ENCODE measurements around the gene MYH14.
A peak's percentile ranks its signal among the peaks of the same experiment; 100 is the strongest.
"Not testable (repeated sequence)": the region's sequence is repeated elsewhere in the genome, so short reads cannot be mapped to it uniquely, and the experiment has no call there.

MYH14 gene

DNA sequence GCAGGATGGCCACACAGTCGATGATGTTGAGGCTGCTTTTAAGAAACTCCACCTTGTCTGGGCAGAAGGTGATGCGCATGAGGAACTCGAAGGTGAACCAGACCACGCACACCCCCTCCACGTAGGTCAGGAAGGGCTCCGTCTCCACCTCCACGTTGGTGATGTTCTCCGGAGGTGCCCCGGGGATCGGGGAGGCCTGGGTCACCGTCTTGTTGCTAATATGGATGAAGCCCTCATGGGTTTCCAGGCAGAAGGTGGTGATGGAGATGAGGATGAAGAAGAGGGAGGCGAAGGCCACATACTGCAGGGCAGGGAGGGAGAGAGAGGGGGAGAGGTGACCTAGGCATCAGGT, 120.3 kb downstream of the MYH14 start:
- TF ChIP-seq POLR2A (IDR thresholded peaks at IDR 0.05; ENCODE audit: low read length) (no peak), GATA1 (IDR thresholded peaks at IDR 0.05; ENCODE audit: low read depth, low read length) (no peak)
- no peak for DNase-seq

DNA sequence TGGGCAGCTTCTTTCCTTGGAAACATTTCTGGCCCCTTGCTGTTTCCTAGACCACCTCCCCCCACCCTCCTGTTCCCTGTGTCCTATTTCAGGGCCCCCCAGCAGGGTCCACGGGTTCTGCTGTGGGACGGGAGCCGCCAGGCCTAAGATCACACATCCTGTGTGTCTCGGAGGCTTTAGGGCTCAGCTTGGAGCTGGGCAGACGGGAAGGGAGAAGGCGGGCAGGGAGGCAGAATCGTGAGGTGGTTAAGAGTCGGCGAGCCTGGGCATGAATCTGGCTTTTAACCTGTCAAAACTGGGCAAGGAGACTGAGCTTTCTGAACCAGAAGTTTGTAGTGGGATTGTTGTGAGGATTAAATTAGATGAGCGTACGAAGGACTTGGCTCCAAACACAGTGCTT, 120.9 kb downstream of the MYH14 start:
- no peak for DNase-seq

DNA sequence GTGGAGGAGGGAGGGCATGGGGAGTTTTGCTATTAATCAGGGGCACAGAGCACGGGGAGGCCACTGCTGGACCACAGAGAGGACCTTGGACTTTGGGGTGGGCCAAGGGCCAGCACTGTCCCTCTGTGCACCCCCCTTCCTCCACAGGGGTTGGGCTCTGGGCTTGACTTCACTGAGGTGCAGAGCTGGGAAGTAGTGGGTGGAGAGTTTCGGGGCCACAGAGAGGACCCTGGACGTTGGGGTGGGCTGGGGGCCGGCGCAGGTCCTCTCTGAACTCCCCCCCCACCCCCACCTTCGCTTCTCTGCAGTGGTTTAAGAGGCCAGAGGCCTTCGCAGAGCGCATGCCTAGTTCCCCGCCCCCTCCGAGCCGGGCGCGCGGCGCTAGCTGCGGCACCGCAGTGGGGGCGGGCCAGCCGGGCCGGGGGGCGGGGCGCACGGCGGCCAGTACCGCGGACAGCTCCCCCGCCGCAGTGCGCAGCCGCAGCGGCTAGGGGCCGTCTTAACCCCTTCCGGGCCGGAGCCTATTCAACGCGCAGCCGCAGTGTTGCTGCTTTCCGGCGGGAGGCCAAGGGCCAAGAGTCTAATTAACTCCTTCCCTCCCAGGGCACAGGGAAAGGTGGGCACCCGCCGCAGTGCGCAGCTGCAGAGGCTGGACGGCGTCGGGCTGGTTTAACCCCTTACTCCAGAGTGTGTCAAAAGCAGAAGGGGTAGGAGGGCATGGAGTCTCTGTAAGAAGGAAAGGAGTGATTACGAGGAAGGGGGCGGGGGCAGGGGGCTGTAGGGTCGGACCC, 122.1 kb downstream of the MYH14 start:
- peak; percentile 69 to 77 for DNase-seq
- TF ChIP-seq GATA1 (IDR thresholded peaks at IDR 0.05; ENCODE audit: low read depth, low read length) (no peak), POLR2A (IDR thresholded peaks at IDR 0.05; ENCODE audit: low read length) (no peak)

More for the DNA sequence above, 120.9 kb downstream of the MYH14 start:
- TF ChIP-seq POLR2A (IDR thresholded peaks at IDR 0.05; ENCODE audit: low read length) (no peak), GATA1 (IDR thresholded peaks at IDR 0.05; ENCODE audit: low read depth, low read length) (no peak)

DNA sequence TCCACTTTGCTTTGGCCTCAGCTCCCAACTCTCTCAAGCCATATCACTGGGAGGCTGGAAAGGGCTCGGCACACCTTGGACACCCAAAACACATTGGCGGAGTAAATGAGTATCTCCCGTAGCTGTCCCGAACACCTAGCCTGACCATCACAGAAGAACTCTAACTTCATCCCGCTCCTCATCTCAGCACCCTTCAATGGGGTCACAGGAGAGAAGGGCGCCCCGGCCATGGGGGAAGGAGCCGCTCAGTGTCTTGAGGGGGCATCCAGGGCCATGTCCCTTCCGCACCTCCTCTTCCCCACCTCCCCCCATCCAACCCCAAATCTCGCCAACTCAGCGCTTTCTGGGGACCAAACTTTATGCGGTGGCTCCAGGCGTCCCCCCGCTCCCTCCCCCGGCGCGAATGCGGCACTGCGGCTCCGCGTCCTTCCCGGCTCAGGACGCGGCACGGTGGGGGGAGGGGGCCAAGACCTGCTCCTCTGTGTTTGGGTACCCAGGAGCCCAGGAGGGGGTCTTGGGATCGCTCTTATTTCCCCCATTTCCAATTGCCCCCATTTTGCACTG, 122.8 kb downstream of the MYH14 start:
- DNase-seq = no peak
- TF ChIP-seq GATA1 (IDR thresholded peaks at IDR 0.05; ENCODE audit: low read depth, low read length) (no peak), POLR2A (IDR thresholded peaks at IDR 0.05; ENCODE audit: low read length) (no peak)

DNA sequence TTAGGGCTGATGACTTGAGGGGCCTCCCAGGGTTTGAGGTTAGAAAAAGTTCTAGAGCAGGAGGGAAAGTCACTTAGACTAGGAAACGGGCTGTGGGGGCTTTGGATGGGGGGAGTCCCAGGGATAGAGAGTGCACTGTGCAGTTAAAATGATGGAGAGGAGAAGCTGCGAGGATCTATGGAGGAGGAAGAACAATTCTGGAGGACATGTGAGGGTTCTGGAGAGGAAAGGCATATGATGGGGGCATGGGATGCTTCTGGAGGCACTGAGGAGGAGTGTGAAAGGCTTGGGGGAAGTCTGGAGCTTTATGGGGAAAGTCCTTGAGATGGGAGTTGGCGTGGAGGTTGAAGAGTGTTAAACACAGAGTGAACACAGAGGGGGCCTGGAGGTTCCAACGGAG, 123.6 kb downstream of the MYH14 start:
- no peak for DNase-seq
- TF ChIP-seq POLR2A (IDR thresholded peaks at IDR 0.05; ENCODE audit: low read length) (no peak), GATA1 (IDR thresholded peaks at IDR 0.05; ENCODE audit: low read depth, low read length) (no peak)

DNA sequence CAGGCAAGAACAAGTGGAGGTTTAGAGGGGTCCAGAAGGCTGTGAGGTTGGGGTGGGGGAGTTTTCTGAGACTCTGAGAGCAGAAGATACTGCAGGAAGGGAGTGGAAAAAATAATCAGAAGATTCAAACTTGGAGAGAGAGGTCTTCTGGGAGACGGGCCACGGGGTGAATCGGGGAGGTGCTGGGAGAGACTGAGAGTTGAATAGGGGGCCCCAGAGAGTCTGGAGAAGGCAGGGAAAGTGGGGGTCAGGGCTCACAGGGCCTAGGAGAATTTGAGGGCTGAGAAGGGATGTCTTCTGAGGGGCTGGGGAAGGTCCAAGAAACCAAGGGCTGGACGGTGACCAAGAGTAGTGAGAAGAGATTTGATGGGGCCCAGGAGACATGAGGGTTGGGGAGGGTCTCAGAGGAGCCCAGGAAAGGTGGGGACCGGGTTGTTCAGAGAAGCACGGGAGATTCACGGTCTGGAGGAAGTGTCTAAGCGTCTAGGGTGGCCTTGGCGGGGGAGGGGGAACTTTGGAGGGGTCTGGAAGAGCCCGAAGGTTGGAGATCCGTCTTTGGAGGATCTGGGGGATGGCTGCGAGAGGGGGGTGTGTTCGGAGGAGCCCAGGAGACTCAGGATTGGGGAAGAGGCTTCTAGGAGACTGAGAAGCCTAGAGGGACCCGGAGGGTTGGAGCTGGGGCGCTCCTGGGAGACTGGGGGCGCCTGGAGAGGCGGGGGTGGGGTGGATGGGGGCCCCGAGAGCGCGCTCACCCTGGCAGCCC, 124.2 kb downstream of the MYH14 start:
- no peak for TF ChIP-seq GATA1 (IDR thresholded peaks at IDR 0.05; ENCODE audit: low read depth, low read length)
- TF ChIP-seq POLR2A (IDR thresholded peaks at IDR 0.05; ENCODE audit: low read length) = no peak

DNA sequence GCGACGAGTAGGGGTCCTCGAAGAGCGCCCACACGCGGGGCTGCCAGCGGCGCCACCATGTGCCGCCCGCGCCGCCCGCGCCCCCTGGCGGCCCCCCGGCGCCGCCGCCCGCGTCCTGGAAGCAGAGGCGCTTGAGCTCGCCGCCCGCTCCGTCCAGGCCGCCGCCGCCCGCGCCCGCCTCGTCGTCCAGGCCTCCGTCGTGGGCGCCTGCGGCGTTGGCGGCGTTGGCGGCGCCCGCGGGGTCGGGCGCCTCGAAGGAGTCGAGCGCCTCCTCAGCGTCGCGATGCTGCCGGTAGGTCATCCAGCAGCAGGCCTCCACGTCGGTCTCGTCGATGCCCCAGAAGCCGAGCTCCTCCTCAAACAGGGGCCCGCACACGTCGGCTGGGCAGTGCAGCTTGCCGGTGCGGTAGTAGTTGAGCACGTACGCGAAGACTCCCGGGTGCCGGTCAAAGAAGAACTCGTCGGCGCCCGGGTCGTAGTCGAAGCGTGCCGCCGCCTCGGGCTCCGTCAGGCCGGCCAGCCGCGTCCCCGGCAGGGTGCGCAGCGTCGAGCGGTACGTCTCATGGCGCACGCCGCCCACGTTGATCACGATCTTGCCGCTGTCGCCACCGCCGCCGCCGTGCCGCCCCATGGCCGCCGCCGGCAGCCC, 124.9 kb downstream of the MYH14 start:
- DNase-seq = peak; percentile 60 to 70
- TF ChIP-seq POLR2A (IDR thresholded peaks at IDR 0.05; ENCODE audit: low read length) = no peak
- TF ChIP-seq GATA1 (IDR thresholded peaks at IDR 0.05; ENCODE audit: low read depth, low read length) = no peak

More for the DNA sequence above, 124.2 kb downstream of the MYH14 start:
- no peak for DNase-seq

DNA sequence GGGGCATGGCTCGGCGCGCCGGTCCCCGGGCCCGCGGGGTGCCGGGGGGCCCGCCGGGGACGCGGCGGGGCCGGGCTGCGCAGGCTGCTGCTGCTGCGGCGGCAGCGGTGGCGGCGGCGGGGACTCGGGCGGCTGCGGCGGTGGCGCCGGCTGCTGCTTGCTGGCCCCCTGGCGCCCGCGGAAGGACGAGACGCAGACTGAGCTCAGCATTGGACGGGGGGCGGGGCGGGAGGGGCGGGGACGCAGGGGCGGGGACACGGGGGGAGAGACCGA, 125.4 kb downstream of the MYH14 start:
- no peak for DNase-seq
- TF ChIP-seq POLR2A (IDR thresholded peaks at IDR 0.05; ENCODE audit: low read length) (no peak), GATA1 (IDR thresholded peaks at IDR 0.05; ENCODE audit: low read depth, low read length) (no peak)

DNA sequence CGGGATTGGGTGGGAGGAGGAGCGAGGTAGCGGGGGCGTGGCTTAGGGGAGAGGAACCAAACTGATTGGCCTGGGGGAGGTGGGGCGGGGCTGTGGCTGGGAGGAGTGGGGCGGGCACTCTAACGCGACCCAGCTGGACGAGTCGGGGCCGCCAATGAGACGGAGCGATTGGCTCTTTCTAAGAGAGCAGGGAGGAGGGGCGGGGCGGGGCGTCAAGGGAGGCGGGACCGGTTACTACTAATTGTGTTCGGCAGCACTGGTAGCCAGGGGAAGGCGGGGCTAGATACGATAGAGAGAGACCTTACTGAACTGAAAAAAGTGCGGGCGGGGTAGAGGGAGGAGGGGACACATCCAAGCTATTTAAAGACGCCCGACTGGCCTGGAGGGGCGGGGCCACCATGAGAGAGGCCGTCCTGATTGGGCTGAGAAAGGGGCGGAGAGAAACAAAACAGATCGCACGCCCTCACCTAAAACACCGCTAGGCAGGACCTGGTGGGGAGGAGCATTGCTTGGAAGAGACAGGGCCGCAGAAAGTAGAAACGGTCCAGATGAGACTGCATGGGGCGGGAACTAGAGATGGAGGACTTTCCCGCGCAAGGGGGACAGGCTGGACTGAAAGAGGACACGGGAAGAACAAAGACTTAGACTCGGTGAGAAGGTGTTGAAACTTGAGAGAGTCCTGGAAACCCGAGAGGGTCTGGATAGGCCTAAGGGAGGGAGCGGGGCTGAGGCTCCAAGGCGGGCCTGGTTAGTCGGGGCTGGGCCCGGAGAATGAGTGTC, 125.9 kb downstream of the MYH14 start, which contains the start of gene KCNC3:
Gene KCNC3 (minus strand): TSS at position 232 of the 780 bp plus-strand sequence. CDS start 295 bp downstream, outside the sequence.
- TF ChIP-seq POLR2A (IDR thresholded peaks at IDR 0.05; ENCODE audit: low read length) = peak; percentile 34
- TF ChIP-seq GATA1 (IDR thresholded peaks at IDR 0.05; ENCODE audit: low read depth, low read length) = no peak

DNA sequence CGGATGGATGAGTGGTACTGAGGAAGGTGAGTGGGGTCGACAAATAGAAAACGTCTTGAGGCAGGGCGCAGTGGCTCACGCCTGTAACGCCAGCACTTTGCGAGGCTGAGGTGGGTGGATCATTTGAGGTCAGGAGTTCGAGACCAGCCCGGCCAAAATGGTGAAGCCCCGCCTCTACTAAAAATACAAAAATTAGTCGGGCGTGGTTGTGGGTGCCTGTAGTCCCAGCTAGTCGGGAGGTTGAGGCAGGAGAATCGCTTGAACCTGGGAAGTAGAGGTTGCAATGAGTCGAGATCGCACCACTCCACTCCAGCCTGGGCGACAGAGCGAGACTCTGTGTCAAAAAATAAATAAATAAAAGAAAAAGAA, 126.5 kb downstream of the MYH14 start:
- not testable (repeated sequence) for DNase-seq

More for the DNA sequence above, 125.9 kb downstream of the MYH14 start, which contains the start of gene KCNC3:
- peak; percentile 93 to 96 for DNase-seq

DNA sequence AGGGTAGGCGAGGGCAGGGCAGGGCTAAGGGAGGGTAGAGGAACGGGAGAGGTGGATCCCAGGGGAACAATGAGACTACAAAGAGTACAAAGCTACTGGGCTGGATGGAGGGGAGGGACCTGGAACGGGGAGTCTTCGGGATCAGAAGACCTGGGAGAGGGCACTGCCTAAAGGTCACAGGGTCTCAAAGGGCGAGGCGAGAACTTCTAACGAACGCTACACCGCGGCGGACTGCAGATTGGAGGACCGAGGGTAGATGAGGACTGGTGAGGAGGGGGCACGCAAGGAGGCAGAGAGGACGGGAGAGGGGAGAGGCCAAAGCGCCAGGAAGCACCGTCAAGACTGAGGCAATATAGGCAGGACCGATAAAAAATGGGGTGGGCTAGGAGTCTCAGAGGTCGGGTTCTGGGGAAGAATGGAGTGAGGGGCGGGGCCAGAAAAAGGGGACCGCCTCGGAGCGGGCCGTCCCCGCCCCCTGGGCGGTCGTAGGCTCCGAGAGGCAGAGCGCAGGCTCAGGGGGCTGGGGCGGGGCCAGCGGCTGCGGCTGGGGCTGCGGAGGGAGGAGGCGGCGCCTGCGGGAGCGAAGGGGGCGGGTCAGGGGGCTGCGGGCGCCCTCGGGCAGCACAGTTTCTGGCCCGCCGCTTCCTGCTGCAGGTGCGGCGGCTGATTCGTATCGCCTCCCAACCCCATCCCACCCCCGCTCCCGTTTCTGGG, 127.1 kb downstream of the MYH14 start:
- no peak for TF ChIP-seq GATA1 (IDR thresholded peaks at IDR 0.05; ENCODE audit: low read depth, low read length)
- TF ChIP-seq POLR2A (IDR thresholded peaks at IDR 0.05; ENCODE audit: low read length) = no peak
- peak; percentile 58 to 76 for DNase-seq

DNA sequence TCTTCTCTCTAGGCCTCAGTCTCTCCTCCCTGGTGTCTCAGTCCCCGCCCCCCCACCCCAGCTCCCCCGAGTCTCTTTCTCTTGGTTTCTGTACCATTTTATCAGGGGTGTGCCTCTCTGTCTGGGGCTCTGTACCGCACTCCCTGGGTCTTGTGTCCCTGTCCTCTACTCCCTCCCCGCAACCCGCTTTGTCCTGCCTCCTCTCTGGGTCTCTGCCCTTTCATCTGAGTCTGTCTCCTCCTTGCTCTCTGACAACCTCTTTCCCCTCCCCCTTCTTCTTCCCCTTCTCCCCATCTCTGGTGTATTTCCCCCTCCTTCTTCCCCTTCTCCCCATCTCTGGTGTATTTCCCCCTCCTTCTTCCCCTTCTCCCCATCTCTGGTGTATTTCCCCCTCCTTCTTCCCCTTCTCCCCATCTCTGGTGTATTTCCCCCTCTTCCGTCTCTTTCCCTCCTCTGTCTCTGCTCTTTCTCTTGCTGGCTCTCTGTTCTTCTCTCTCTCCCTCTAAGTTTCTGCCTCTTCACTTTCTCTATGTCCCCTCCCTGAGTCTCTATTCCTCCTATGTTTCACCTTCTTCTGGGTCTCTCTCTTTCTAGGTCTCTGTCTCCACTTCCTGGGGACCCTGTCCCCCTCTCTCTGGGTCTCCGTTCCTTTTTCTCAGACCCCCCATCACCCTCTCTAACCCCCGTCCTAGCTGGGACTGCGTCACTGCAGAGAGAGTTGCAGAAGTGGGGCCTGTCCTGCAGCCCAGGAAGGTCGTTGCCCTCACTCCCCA, 128.0 kb downstream of the MYH14 start:
- no peak for DNase-seq
- no peak for TF ChIP-seq POLR2A (IDR thresholded peaks at IDR 0.05; ENCODE audit: low read length)

DNA sequence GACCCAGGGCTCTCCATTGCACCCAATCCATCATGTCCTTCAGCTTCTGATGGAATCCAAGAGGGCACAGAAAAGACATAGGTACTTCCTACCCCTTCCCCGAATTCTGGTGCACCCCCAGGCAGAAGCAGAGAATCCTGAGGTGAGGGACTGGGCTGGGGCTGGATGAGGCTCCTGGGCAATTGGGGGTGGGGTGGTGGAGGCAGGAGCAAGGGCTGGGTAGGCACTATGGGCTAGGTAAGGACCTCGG, 128.5 kb downstream of the MYH14 start:
- TF ChIP-seq GATA1 (IDR thresholded peaks at IDR 0.05; ENCODE audit: low read depth, low read length) (no peak), POLR2A (IDR thresholded peaks at IDR 0.05; ENCODE audit: low read length) (no peak)
- DNase-seq = no peak
